LNCaP clone FGC (cell line): ENCODE measurements around the gene PHF13.
"Not testable (repeated sequence)": the region's sequence is repeated elsewhere in the genome, so short reads cannot be mapped to it uniquely, and the experiment has no call there.

Source experiments
- DNase-seq: peaks from one replicate; pipeline ENCODE4 v3.0.0-alpha.2; 2011; ENCODE audit warnings: low read depth
- H3K4me3 ChIP-seq: 2 replicates; pipeline ENCODE4 v1.5.1; 2011; ENCODE audit warnings: mild to moderate bottlenecking, low read depth, low read length, control low read depth
- CTCF ChIP-seq: IDR thresholded peaks from 2 replicates; pipeline ENCODE4 v1.5.1; 2012; ENCODE audit warnings: mild to moderate bottlenecking; ENCODE audit not compliant: control insufficient read depth, insufficient read depth; ENCODE audit errors: extremely low read depth

Gene PHF13

GRCh38 chr1:6652986-6653385, 39.5 kb downstream of the PHF13 start:
- no peak overlapping the region for H3K4me3 ChIP-seq
- no peak for TF ChIP-seq CTCF
- no peak for DNase-seq

- DNase-seq, result no peak
- no peak overlapping the region for H3K4me3 ChIP-seq
- TF ChIP-seq CTCF, result no peak
These were observed 40.1 kb downstream of the PHF13 start for GRCh38 chr1:6653436-6654290.

GRCh38 chr1:6657138-6657537, 43.6 kb downstream of the PHF13 start:
- no peak for DNase-seq
- no peak overlapping the region for H3K4me3 ChIP-seq
- TF ChIP-seq CTCF, result no peak

- no peak for TF ChIP-seq CTCF
- no peak overlapping the region for H3K4me3 ChIP-seq
- DNase-seq, result no peak
These were observed 45.0 kb downstream of the PHF13 start for GRCh38 chr1:6658359-6659060.

- no peak for DNase-seq
- H3K4me3 ChIP-seq, result no peak overlapping the region
- no peak for TF ChIP-seq CTCF
These were observed 47.0 kb downstream of the PHF13 start for GRCh38 chr1:6660415-6661049.

- DNase-seq, H3K4me3 ChIP-seq: not testable (repeated sequence)
These were observed 48.9 kb downstream of the PHF13 start for GRCh38 chr1:6662468-6662867.

GRCh38 chr1:6666696-6667095, 53.2 kb downstream of the PHF13 start:
- no peak overlapping the region for H3K4me3 ChIP-seq
- no peak for DNase-seq
- TF ChIP-seq CTCF, result no peak
